ENCODE results near the gene FANCI.

The FANCI gene

DNA sequence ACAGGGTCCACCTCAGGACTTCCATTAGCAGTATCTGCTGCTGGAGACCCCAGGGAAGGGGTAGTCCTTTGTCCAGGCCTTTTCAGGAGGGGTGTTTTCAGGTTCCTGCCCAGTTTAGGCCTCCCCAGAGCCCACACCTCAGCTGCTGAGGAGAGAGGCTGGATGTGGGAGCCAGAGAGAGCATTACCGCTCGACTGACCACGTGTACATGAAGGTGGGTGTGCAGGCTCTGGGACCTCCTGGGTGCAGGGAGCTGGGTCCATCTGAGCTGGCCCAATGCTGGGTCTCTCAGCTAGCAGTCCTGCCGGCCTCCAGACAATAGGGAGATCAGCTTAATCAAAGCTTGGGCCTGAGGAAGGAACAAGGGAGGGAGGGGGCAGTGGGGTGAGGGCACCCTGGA lies 120.0 kb downstream of the FANCI start:
- DNase-seq: no peak

DNA sequence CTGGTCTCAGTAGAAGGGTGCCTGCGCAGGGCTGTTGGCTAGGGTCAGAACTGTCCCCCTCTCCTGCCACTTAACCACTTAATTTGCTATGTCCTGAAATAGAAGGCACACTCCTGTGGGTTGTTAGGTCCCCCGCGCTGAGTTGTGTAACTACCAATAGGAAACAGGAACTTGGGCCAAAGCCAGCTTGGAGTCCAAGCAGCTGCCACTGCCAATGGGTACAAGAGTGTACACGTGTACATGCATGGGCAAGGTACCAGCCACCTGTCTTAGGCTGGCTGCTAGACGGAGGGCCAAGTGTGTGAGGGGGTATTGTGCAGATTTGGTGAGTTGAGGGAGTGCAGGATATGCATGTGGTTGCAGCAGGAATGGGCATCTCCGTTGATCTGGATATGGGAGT lies 120.6 kb downstream of the FANCI start:
- DNase-seq: peak; percentile 31

DNA sequence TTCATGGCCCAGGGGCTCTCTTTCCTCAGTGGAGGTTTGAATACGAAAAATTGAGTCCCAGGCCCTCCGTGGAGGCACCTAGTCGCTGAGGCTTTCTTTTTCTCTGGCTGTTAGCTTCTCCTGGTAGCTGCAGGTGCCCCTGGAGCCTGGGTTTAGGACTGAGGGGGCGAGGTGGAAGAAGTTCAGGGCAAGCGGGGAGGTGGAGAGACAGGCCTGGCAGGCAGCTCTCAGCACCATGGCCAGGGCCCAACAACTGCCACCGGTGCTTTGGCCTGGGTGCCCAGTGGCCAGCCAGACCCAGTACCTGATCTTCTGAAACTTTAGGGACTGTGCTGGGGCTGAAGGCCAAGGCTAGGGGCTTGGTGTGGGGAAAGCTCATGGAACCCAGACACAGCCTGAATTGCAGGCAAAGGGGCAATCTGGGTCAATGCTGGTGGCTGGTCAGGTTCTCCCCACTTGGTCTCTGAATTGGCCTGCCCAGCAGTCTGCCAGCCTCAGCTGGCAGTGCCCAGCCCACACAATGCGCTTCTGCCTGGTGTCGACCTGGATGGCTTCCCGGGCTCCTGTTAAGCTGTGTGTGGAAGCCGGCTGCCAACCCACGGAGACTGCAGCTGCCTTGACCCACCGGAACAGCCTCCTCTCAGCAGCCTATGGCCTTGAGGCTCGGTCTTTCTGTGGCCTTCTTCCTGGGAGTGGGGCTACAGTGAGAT lies 121.1 kb downstream of the FANCI start:
- no peak for DNase-seq

DNA sequence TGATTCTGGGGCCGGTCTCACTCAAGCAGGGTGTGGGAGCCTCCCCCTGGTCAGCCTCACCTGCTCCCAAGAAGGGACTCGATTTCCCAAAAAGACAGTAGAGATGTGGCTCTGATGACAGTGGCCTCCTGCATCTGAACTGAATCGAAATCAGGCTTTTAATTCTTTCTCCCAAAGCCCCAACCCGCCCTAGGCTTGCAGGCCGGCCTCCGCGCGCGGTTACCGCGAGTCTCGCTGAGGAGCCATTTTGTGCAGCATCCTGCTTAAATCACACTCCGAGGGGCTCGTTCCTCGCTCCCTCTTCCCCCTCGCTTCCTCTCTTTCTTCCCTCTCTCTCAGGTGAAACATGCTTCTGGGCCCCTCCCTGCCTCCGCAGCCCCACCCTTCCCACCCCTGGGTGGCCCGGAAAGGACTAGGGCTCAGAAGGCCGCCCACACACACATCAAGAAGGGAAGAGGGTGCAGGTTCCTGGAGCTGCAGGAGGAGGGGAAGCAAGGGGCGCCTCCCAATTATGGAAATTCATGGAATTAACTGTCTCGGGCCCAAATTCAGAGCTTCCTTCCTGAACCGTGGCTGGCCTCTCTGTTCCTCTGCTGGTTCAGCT lies 121.8 kb downstream of the FANCI start:
- DNase-seq: no peak
